Kidney glomerular epithelial cell (primary cell): ENCODE data around the gene TEX2.
A peak's percentile ranks its signal among the peaks of the same experiment; 100 is the strongest.
"Not testable (repeated sequence)": the region's sequence is repeated elsewhere in the genome, so short reads cannot be mapped to it uniquely, and the experiment has no call there.

Source experiments
- DNase-seq: peaks from one replicate; lab custom pipeline; 2025; lab: John Stamatoyannopoulos, UW

The TEX2 gene

DNA sequence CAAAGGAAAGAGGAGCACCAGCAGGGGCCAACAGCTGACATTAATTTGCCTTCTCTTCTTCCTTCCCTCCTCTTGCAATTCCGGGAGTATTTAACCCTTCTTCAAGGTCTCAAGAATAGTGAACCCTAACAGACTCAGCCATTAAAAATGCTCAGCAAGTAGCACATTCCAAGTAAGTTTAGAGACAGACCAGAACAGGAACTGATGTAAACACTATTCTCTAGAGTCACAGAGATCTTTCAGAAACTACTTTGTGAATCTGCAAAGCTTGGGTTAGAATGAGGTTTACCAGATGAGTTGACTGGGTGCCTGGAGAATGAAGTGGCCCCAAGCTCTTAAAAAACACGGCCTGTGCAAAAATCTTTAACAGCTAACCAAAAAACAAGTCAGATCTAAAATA, 50.9 kb downstream of the TEX2 start:
- no peak for DNase-seq

DNA sequence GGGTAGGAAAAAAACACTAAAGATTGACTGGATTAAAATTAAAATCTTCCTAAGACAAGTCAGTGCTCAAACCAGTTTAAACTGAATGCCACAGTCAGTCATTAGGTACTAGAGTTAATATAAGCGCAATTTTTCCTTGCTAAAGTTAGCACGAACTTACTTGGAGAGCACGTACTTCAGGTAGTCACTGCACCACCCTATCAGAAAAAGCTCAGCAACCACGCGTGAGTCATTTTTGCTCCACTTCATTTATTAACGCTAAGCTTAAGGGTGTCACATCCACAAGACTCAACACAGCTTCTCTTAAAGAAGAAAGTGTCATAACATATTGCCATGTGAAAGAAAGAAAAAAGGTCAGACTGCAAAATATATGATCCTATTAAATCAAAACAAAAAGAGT, 53.1 kb downstream of the TEX2 start:
- no peak for DNase-seq

DNA sequence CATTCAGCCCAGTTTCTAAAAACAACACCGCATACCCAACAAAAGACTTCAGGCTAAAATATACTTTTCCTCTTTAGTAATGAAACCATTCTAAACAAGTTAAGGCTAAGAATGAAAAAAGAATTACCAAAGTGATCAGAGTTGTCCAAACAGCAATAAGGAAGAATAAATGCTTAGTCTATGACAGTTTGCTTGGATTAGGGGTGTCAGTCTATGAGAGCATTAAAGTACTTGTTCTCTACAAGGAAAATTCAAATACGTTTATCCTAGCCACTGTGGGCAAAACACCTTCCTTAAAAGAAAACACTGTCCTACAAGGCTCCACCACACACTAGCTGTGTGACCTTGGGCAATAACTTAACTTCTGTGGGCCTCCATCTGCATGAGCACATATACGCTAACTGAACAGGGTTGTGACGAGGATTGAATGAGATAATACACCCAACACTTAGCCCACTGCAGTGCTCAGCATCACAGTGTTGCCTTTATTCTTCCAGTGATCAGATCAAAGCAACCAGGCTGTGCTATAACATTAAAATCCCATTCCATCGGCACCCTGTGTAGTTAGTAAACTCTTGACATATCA, 53.6 kb downstream of the TEX2 start:
- no peak for DNase-seq

DNA sequence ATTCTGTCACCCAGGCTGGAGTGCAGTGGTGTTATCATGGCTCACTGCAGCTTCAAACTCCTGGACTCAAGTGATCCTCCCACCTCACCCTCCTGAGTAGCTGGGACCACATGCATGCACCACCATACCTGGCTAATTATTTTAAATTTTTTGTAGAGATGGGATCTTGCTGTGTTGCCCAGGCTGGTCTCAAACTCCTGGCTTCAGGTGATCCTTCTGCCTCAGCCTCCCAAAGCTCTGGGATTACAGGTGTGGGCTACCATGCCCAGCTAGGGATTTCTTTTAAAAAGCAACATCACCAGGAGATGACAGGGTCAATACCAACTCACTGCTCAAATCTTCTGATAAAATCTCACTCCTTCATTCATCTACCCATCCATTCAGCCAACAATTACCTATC, 54.4 kb downstream of the TEX2 start:
- not testable (repeated sequence) for DNase-seq

DNA sequence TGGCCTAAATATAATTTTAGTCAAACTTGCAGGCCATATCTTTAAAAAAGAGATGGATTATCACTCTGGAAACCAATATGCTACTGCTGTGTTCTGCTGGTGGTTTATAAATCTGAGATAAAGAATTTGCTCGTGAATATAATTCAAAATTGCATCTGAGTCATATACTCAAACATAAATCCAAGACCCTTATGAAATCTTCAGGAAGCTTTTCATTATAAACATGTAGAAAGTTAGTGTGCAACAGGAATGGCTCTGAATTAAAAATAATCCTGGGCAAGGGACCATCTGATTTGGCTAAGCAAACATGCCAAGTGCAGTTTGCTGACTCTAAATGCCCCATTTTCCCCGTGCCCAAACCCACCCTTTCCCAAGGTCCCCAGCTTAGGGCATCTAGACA, 57.3 kb downstream of the TEX2 start:
- DNase-seq, result no peak

DNA sequence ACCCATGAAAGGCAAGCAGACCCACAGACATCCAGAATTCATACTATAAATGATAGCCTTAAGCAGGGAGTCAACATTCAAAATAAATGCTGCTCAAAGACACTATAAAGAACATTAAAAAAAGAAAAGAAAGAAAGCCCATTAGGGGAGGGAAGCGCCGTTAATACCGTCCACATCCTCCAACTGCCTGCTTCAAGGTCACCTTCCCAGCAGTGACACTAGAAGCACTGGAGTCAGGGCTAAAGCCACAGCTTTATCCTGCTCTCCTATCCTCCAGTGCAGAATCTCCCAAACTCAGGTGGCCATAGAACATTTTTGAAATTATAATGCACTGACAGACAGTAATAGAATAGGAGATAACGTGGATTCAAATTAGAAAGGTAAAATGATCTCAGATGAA, 59.4 kb downstream of the TEX2 start:
- no peak for DNase-seq

DNA sequence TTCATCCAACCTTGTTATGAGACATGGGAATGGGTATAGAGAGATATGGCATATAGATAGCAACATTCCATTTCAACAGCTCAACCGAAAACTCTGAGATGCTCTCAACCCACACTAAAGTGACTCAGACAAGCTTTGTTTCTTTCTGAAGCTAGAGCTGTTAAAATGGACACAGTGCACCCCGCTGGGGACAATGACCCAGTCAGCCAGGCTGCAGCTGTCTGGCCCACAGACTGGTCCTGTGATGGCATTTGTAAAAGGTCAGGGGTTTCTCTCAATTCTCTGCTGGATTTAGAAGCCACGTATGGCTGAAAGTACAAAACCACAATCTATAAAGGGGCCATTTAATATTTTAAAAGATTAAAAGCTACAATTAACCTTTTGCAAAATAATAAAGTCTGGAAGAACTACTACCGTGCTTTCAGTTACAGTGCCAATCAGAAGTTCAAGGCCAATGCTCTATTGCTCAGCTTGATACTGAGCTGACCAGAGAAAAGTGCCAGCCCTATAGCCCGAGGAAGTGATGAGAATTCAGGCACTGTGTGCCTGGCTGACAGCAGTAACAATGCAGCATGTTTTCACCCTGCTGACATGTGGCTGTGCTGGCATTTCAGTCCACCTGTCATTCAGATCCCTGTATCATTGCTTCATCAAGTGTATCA, 60.2 kb downstream of the TEX2 start:
- DNase-seq, result peak; percentile 59

DNA sequence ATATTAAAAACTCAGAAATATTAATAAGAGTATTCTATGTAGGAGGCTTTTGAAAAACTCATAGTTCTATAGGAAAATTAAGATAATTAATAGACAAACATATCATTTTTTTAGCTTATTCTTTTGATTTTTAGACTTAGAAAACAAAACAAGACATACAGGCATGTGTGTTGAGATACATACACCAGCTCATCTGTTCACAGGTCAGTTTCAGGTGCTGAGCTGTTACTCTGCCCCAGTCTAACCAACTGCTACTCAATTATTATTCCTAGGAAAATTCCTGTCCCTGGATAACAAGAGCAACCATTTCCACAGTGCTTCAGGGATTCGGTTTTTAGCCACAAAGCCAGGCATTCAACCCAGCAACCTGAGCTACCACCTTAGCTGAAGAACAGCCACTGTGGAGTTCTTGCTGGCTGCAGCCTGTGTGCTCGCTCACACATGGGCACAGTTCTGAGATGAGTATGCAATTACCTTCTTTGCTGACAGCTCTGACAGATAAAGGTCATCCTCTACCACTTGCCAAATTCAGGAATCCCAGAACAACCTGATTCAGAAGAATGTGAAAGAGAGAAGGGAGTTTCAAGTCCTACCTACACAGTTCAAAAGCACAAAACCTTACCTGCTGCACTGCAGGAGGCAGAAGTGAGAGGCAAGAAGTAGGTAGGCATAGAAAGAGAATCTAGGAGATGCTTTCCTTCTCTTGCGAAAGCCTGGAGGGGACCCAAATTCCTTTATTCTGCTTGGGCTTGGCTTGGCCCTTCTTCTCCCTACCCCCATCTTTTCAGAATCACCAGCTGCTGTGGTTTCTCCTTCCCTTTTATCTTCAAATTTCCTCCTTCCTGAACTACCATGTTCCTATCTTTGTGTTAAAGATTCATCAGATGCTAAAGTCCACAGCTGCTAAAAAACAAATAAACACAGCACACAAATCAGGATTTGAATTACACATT, 62.7 kb downstream of the TEX2 start:
- no peak for DNase-seq

DNA sequence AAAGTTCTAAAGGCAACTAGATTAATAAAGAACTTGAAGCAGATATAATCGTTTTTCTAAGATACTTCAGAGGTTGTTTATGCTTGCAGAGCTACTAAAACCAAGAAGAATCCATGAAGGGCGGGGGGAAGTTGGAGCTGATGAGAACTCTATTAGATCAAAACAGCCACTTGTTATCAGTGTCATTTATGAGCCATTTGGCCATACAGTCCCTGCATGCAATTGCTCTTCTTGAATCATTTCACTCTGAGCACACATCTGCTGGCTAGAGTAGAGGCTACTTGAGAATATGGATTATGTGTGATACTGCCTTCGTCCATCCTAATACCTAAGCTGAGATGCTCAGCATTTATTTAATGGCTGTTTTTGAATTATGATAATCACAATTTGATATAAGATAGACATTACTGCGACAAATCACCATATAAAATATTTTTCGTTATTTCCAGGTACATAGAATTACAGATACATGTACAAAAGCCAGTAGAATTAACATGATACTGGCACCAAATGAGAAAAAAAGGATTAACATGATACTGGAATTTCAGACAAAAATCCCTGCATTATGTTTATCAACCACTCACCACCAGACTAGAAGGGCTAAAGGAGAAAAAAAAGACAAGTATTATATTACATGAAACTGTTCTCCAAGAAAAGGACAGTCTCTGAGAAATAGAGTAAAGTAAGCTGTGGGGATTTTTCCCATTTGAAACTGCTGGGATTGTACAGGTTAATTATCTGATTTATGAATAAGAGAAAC, 64.5 kb downstream of the TEX2 start:
- no peak for DNase-seq

DNA sequence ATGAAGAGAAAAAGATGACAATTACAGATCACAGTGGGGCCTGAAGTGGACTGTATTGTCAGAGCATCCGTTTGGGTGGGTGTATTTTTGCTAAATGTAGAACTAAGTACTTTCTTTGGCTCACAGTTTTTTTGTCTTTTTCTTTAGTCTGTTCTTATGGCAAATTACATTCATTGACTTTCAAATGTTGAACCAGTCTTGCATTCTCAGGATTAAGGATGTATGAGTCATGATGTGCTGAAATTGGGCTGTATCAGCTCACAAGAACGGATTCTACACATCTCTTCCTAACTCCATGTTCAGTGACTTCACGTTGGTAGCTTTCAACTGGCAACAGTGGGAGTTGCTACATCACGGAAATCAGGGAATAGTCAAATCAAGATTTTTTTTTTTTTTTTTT, 66.5 kb downstream of the TEX2 start:
- DNase-seq, result no peak

DNA sequence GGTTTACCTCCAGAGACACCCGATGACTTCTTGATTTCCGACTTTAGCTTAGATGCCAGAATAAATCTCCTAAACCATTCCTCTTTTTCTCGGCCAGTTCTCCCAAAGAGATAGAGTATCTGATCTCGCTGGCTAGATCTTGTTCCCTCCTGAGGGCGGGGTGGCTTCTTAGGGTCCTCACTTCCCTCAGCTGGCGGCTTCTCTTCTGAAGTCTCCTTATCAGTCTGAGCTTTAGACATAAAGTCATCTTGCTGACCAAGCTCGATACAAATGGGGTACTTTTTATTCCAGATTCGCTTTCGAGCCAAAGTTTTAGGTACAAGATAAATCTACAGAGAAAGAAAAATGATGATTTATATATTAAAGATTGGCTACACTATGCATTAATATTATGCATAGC, 69.5 kb downstream of the TEX2 start:
- no peak for DNase-seq

DNA sequence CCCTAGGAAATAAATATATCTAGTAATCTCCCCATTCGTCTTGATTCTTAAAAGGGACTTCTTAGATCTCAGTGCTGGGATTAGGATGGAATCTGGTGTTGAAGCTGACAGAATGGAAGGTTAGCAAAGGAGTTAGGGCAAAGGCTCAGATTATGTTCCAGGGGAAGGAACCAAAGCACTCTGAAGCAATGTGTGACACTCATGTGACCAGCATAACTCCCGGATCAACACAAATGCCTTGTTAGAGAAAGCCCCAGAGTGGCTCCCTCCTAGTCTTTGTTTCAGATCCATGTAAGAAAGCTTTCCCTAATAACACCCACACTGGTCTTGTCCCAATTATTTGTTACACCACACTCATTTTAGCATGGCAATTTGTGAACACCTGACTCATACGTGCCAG, 70.5 kb downstream of the TEX2 start:
- DNase-seq, result no peak

DNA sequence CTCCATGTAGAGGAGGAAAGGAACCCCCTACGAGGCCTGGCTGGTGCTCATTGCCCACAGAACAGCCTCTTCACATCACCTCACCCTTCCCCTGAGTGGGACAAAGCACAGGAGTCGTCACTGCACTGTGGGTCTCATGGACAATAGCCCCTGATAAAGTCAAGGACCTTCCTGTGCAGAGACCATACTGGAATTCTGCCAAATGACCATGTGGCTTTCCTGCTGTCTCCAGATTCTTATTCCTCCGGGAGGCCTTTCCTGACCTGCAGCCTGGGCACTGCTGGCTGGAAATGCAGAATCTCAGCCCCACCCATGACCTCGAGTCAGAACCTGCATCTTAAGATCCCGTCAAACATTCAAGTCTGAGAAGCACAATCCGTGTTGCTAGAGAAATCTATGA, 72.6 kb downstream of the TEX2 start:
- no peak for DNase-seq

DNA sequence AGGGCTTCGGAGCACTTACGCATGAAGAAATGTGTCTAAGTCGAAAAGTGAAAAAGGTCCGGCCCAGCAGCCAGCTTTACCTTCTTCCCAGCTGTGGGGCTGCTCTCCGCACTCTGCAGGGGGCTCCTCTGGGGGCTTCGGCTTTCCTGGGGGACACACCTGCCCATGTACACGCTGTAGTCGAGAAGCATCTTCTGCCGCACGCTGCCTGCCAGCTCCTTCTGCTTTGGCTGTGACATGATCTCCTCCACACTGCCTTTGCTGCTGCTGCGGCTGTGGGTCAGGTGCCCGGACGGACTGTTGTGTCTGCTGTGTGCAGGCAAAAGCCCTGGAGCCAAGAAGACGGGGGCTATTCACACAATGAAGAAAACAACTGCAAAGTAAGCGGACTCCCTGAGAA, 75.0 kb downstream of the TEX2 start:
- DNase-seq, result no peak

DNA sequence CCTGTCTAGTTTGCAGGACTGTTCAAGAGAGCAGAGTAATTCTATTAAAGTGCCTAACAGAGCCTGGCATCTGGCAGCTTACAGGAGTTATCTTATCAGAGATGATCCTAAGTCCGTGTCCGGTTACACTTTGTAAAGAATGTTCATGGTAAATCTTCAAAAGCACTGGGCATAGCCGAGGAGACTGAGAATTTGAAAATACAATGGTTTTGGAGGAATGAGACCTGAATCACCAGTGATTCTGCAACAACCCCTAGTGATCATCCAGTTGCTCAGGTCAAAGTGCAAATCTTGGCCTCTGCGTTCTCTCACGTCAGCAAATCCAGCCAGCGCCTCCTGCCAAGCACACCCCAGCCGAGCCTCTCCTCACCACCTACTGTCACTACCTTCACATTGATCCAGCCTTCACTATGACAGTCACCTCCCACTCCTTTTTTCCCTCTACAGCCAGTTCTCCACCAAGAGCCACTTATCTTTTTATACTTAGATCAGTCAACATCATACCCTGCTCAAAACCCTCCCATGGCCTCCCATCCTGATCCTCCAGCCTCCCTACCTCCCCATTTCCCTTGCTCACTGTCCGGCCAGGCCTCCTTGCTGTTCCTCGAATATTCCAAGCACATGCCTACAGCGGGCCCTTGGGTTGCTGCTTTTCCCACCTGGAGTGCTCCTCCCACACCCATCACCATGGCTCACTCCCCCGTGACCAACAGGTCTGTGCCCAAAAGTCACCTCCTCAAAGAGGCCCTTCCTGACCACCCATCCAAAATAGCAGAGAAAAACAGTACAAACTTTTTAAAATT, 75.8 kb downstream of the TEX2 start:
- no peak for DNase-seq

DNA sequence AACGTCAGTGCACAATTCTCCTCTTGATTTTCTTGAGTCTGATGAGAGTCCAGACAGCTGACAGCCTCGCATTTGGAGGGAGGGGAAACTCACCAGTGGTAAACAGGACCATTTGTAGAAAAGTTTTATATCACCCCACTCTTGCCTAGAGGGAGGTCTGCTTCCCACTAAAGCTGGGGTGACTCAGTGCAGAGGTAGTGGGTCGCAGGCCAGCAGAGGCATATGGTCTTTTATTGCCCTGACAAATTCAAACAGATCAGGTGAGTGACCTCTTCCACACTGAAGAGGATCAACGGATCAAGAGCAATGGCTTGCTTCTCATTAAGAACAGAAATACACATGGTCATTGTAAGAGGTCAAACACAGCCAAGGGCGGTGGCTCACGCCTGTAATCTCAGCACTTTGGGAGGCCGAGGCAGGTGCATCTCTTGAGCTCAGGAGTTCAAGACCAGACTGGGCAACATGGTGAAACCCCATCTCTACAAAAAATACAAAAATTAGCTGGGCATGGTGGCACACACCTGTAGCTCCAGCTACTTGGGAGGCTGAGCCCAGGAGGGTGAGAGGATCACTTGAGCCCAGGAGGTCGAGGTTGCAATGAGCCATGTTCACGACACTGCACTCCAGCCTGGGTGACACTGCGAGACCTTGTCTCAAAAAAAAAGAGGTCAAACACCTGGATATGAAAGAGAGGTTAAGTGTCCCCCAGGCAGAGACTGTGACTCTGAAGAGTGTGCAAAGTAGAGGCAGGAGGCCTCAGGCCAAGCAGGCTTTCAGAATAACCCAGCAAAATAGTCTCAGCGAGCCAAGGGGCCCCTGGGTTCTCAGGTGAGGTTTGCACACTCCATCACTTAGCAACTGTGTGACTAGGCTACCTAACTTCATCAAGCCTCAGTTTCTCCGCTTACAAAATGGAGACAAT, 76.6 kb downstream of the TEX2 start:
- DNase-seq, result no peak

DNA sequence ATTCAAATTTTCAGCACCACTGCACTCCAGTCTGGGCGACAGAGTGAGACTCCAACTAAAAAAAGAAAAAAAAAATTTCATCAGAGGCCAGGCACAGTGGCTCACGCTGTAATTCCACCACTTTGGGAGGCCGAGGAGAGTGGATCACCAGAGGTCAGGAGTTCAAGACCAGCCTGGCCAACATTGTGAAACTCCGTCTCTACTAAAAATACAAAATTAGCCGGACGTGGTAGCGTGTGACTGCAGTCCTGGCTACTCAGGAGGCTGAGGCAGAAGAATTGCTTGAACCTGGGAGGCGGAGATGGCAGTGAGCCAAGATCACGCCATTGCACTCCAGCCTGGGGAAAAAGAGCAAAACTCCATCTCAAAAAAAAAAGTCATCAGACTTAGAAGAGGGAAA, 77.5 kb downstream of the TEX2 start:
- DNase-seq, result not testable (repeated sequence)

DNA sequence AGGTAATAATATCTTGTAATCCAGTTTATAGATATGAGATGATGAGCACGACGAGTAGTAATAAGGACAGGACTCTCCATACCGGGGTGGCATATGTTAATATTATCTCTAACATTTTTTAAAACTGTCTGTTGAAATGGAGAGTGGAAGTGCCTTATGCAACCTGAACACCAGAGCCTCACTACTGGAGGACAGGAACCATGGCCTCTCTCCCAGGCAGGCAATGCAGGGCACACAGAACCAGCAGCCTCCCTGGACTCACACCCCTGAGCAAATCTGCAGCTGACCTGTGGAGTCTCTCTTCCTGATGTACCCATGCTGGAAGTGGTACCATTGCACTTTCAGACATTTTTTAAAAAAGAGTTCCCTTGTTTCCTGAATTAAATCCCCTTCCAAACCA, 78.0 kb downstream of the TEX2 start:
- no peak for DNase-seq

DNA sequence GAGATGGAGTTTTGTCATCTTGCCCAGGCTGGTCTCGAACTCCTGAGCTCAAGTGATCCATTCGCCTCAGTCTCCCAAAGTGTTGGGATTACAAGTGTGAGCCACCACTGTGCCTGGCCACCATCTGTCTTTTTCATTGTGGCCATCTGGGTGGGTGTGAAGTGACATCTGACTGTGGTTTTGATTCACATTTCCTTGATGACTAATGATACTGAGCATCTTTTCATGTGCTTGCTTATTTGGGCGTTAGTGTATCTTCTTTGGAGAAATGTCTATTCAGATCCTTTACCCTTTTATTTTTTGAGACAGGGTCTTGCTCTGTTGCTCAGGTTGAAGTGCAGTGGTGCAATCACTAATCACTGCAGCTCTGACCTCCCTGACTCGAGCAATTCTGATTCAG, 79.2 kb downstream of the TEX2 start:
- DNase-seq, result no peak

DNA sequence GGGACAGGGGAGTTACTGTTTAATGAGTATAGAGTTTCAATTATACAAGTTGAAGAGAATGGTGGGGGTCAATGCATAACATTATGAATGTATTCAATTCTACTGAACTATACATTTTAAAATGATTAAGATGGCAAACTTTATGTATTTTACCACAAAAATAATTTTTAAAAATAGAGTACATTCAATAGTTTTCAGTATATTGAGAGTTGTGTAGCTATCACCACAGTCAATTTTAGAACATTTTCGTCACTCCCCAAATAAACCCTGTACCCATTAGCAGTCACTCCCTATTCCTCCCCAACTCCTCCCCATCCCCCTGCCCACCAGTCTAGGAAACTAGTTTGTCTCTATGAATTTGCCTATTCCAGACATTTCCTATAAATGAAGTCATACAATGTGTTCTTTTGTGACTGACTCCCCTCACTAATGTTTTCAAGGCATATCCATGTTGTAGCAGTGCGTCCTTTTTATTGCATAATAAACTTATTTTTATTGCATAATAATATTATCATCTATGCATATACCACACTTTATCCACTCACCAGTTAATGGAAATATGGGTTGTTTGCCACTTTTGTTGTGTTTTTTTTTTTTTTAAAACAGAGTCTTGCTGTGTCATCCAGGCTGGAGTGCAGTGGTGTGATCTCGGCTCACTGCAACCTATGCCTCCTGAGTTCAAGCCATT, 80.6 kb downstream of the TEX2 start:
- DNase-seq, result no peak
